ENCODE data around the gene MMAB. TPM values are rescaled to one million over a fixed set of nuclear protein-coding genes. Genes with fewer than 3 reads are reported as not detected.

The MMAB gene
- total and polyA plus RNA-seq, 2 of the 13 experiments (the other 11 are each of a cell fraction or from before 2014, with no cell fraction given): 26.1 to 77.3 TPM

DNA sequence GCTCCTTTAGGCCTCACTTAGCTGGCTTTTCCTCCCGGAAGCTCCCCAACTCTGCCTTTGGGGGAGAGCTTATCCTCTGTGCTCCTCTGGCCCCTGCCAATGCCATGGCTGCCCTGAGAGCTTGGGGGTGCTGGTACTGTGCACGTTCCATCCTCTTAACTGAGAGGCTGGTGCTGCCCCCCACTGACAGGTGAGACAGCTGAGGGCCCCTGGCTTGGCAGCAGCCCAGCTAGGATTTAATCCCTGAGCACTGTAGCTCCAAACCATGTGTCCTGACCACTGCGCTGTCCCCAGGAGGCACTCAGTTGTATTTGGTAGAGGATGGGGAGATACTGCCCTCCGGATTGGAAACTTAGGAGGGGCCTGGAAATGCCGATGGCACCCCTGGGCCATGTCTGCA lies 49.8 kb downstream of the MMAB start:
- no peak for DNase-seq (ENCODE audit: low spot score)
- H4K20me1 ChIP-seq (ENCODE audit: insufficient read depth, low read length): no peaks in the 10 kb centered on the region
- no peak for ATAC-seq
- ChIA-PET CTCF (ENCODE audit: low intra/inter-chr PET ratio, low total read pairs) (no interaction called here), POLR2A (no interaction called here)
- no TSS peak for BruUV-seq (replicated peaks)
- in situ Hi-C loops (cut with HindIII; ENCODE audit: extremely low pct_ligation_motif_present, low pct_unique_long_range_greater_than_20kb) (no loop called here), intact Hi-C loops (cut with micrococcal nuclease; ENCODE audit: unreplicated experiment) (no loop called here)
- WGBS (ENCODE audit: low lambda C conversion rate): 88% methylated on average over 3 of the region's 5 CpGs
- H3K4me2 ChIP-seq (ENCODE audit: low read depth, low read length): no peak overlapping the region
- no peaks in the 10 kb centered on the region for H3K9me3 ChIP-seq (ENCODE audit: low read length)
- peaks cover 22% of the 10 kb centered on the region for H3K4me1 ChIP-seq (ENCODE audit: insufficient read depth, low read length)
- no peaks in the 10 kb centered on the region for H3K27me3 ChIP-seq (ENCODE audit: control insufficient read depth in 1 of 2, insufficient read depth in 2 of 2, low read length in 2 of 2)
- H2AFZ ChIP-seq (ENCODE audit: low read length): no peak overlapping the region
- no peak for FAIRE-seq
- peaks cover 14 to 28% of the 10 kb centered on the region in 2 experiments for H3K36me3 ChIP-seq (replicated peaks in 1 of 2; ENCODE audit: control insufficient read depth in 1 of 2, insufficient read depth in 2 of 2, low read length in 2 of 2)
- H3K27ac ChIP-seq (ENCODE audit: extremely low read length, insufficient read depth, low read length): no peak overlapping the region
- no peak overlapping the region for H3K4me3 ChIP-seq (replicated peaks in 1 of 3; ENCODE audit: insufficient read depth in 1 of 3, low read depth in 2 of 3, low read length in 3 of 3)
- TF ChIP-seq ZNF746 (CRISPR knock-in tag; IDR thresholded peaks at IDR 0.05) (no peak), KLF16 (CRISPR knock-in tag; IDR thresholded peaks at IDR 0.05) (no peak), ZSCAN20 (CRISPR knock-in tag; IDR thresholded peaks at IDR 0.05; ENCODE audit: borderline replicate concordance) (no peak), SIX4 (CRISPR knock-in tag; IDR thresholded peaks at IDR 0.05) (no peak), HNRNPL (IDR thresholded peaks at IDR 0.05; ENCODE audit: low read depth, low read length) (no peak)
- no peak overlapping the region for H3K9ac ChIP-seq (ENCODE audit: insufficient read depth, low read depth, low read length)
- no peaks in the 10 kb centered on the region for H3K79me2 ChIP-seq (ENCODE audit: insufficient read depth, low read length)

DNA sequence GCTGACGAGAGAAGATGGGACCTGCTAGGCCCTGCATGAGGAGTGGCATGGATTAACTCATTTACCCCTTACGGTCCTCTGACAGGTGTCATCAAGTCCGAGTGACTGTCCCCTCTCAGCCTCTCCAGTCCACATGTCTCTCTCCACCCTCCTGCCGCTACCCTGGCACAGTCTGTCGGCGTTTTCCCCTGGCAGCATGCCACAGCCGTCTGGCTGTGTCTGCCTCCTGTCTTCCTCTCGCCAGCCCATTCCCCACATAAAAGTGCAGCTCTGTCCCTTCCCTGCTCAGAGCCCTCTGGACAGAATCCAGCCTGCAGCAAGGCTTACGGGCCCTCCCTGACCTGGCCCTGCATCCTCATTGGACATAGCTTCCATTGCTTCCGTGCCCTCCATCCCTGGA lies 50.2 kb downstream of the MMAB start:
- Histone ChIP-seq H4K20me1 (ENCODE audit: insufficient read depth, low read length) (no peaks in the 10 kb centered on the region), H3K4me3 (replicated peaks in 1 of 3; ENCODE audit: insufficient read depth in 1 of 3, low read depth in 2 of 3, low read length in 3 of 3) (no peak overlapping the region), H2AFZ (ENCODE audit: low read length) (no peak overlapping the region), H3K9me3 (ENCODE audit: low read length) (no peaks in the 10 kb centered on the region), H3K9ac (ENCODE audit: insufficient read depth, low read depth, low read length) (no peak overlapping the region), H3K36me3 (replicated peaks in 1 of 2; ENCODE audit: control insufficient read depth in 1 of 2, insufficient read depth in 2 of 2, low read length in 2 of 2) (peaks cover 14 to 29% of the 10 kb centered on the region in 2 experiments), H3K27ac (ENCODE audit: extremely low read length, insufficient read depth, low read length) (no peak overlapping the region), H3K4me1 (ENCODE audit: insufficient read depth, low read length) (peaks cover 22% of the 10 kb centered on the region), H3K27me3 (ENCODE audit: control insufficient read depth in 1 of 2, insufficient read depth in 2 of 2, low read length in 2 of 2) (no peaks in the 10 kb centered on the region), H3K4me2 (ENCODE audit: low read depth, low read length) (no peak overlapping the region), H3K79me2 (ENCODE audit: insufficient read depth, low read length) (no peaks in the 10 kb centered on the region)
- no peak for FAIRE-seq
- no peak for DNase-seq (ENCODE audit: low spot score)
- in situ Hi-C loops (cut with HindIII; ENCODE audit: extremely low pct_ligation_motif_present, low pct_unique_long_range_greater_than_20kb) (no loop called here), intact Hi-C loops (cut with micrococcal nuclease; ENCODE audit: unreplicated experiment) (no loop called here)
- 94% methylated on average over 10 of the region's 10 CpGs for WGBS (ENCODE audit: low lambda C conversion rate)
- CTCF ChIA-PET (ENCODE audit: low intra/inter-chr PET ratio, low total read pairs): no interaction called here
- POLR2A ChIA-PET: no interaction called here
- no peak for ATAC-seq
- BruUV-seq (replicated peaks): no TSS peak
- no peak for TF ChIP-seq AKAP8 (CRISPR knock-in tag; IDR thresholded peaks at IDR 0.05)
- no peak for TF ChIP-seq ZNF543 (CRISPR knock-in tag; IDR thresholded peaks at IDR 0.05)
- TF ChIP-seq TRIM24 (CRISPR knock-in tag; IDR thresholded peaks at IDR 0.05): no peak
- TF ChIP-seq, protein P1, sequence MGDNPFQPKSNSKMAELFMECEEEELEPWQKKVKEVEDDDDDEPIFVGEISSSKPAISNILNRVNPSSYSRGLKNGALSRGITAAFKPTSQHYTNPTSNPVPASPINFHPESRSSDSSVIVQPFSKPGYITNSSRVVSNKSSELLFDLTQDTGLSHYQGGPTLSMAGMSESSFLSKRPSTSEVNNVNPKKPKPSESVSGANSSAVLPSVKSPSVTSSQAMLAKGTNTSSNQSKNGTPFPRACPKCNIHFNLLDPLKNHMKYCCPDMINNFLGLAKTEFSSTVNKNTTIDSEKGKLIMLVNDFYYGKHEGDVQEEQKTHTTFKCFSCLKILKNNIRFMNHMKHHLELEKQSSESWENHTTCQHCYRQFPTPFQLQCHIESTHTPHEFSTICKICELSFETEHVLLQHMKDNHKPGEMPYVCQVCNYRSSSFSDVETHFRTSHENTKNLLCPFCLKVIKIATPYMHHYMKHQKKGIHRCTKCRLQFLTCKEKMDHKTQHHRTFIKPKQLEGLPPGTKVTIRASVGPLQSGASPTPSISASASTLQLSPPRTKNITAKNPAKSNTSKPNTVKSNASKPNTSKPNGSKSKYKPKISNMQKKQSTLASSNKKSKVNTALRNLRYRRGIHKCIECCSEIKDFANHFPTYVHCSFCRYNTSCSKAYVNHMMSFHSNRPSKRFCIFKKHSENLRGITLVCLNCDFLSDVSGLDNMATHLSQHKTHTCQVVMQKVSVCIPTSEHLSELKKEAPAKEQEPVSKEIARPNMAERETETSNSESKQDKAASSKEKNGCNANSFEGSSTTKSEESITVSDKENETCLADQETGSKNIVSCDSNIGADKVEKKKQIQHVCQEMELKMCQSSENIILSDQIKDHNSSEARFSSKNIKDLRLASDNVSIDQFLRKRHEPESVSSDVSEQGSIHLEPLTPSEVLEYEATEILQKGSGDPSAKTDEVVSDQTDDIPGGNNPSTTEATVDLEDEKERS (CRISPR knock-in tag; IDR thresholded peaks at IDR 0.05): no peak
- no peak for TF ChIP-seq ZNF530 (CRISPR knock-in tag; IDR thresholded peaks at IDR 0.05; ENCODE audit: low read depth)
- TF ChIP-seq ZNF570 (CRISPR knock-in tag; IDR thresholded peaks at IDR 0.05; ENCODE audit: borderline replicate concordance): no peak
- TF ChIP-seq, protein P2, sequence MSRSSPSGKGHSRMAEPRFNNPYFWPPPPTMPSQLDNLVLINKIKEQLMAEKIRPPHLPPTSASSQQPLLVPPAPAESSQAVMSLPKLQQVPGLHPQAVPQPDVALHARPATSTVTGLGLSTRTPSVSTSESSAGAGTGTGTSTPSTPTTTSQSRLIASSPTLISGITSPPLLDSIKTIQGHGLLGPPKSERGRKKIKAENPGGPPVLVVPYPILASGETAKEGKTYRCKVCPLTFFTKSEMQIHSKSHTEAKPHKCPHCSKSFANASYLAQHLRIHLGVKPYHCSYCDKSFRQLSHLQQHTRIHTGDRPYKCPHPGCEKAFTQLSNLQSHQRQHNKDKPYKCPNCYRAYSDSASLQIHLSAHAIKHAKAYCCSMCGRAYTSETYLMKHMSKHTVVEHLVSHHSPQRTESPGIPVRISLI (CRISPR knock-in tag; IDR thresholded peaks at IDR 0.05; ENCODE audit: borderline replicate concordance): no peak
- no peak for TF ChIP-seq ZFAT (CRISPR knock-in tag; conservative IDR thresholded peaks at IDR 0.05)
- TF ChIP-seq CEBPG (CRISPR knock-in tag; IDR thresholded peaks at IDR 0.05): no peak
- TF ChIP-seq HIVEP1 (CRISPR knock-in tag; IDR thresholded peaks at IDR 0.05): no peak

Measured in HepG2 (cell line).